ENCODE measurements around the gene SLK. TPM values are rescaled to one million over a fixed set of nuclear protein-coding genes. Genes with fewer than 3 reads are reported as not detected.

Gene SLK
- total and polyA plus RNA-seq, 2 of the 4 experiments (the other 2 are of a cell fraction): 8.1 to 21.5 TPM

GRCh38 chr10:104018471-104018870 lies 51.5 kb downstream of the SLK start:
- H3K4me2 ChIP-seq (ENCODE audit: low read depth, low read length): no peak overlapping the region
- no peak overlapping the region for H3K27ac ChIP-seq (ENCODE audit: insufficient read depth, low read length)
- no peak overlapping the region for H4K5ac ChIP-seq (ENCODE audit: low read depth, low read length)
- TF ChIP-seq NFE2L2 (IDR thresholded peaks at IDR 0.05; ENCODE audit: low read depth, low read length) (no peak), POLR2A (IDR thresholded peaks at IDR 0.05; ENCODE audit: low read depth, low read length) (no peak), CHD1 (IDR thresholded peaks at IDR 0.05; ENCODE audit: low read depth, low read length) (no peak), BHLHE40 (IDR thresholded peaks at IDR 0.05; ENCODE audit: low read depth, low read length) (no peak), FOS (IDR thresholded peaks at IDR 0.05; ENCODE audit: low read depth, low read length) (no peak), CEBPB (IDR thresholded peaks at IDR 0.05; ENCODE audit: low read depth, low read length) (no peak), SMC3 (IDR thresholded peaks at IDR 0.05; ENCODE audit: low read depth, low read length) (no peak)
- TF ChIP-seq, protein P1, sequence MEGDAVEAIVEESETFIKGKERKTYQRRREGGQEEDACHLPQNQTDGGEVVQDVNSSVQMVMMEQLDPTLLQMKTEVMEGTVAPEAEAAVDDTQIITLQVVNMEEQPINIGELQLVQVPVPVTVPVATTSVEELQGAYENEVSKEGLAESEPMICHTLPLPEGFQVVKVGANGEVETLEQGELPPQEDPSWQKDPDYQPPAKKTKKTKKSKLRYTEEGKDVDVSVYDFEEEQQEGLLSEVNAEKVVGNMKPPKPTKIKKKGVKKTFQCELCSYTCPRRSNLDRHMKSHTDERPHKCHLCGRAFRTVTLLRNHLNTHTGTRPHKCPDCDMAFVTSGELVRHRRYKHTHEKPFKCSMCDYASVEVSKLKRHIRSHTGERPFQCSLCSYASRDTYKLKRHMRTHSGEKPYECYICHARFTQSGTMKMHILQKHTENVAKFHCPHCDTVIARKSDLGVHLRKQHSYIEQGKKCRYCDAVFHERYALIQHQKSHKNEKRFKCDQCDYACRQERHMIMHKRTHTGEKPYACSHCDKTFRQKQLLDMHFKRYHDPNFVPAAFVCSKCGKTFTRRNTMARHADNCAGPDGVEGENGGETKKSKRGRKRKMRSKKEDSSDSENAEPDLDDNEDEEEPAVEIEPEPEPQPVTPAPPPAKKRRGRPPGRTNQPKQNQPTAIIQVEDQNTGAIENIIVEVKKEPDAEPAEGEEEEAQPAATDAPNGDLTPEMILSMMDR (conservative IDR thresholded peaks at IDR 0.05; ENCODE audit: low read depth, low read length): no peak
- no peak overlapping the region for H3K4ac ChIP-seq (ENCODE audit: low read depth, low read length)
- no peaks in the 10 kb centered on the region for H3K4me1 ChIP-seq (ENCODE audit: control insufficient read depth, insufficient read depth, low read length)
- no peaks in the 10 kb centered on the region for H3K9me3 ChIP-seq (ENCODE audit: control insufficient read depth, insufficient read depth, low read length)
- no peak overlapping the region for H2BK20ac ChIP-seq (ENCODE audit: low read depth, low read length)
- no CpG with 5 or more reads among the region's 6 CpGs for WGBS, 2 experiments (ENCODE audit: extremely low coverage in 2 of 2, insufficient read length in 1 of 2)
- no peak overlapping the region for H4K8ac ChIP-seq (ENCODE audit: low read depth in 2 of 2, low read length in 2 of 2)
- H2AK9ac ChIP-seq (replicated peaks; ENCODE audit: low read depth, low read length, poor library complexity): no peak overlapping the region
- dilution Hi-C loops (cut with HindIII; ENCODE audit: low sequenced_read_pairs, unreplicated experiment) (no loop called here), in situ Hi-C loops (cut with MboI; ENCODE audit: low sequenced_read_pairs) (loop anchor here (25.0 kb wide), 1 partner anchor 306 kb away; no protein-coding TSS in a partner anchor), intact Hi-C loops (cut with micrococcal nuclease) (no loop called here)
- no peak overlapping the region for H4K91ac ChIP-seq (ENCODE audit: insufficient read depth, low read depth, low read length)
- DNase-seq (no peak), ATAC-seq (ENCODE audit: low read depth) (no peak)
- no peak overlapping the region for H2BK5ac ChIP-seq (ENCODE audit: low read depth, low read length, poor library complexity, severe bottlenecking)
- H3K56ac ChIP-seq (ENCODE audit: extremely low read depth, insufficient read depth, low read length): no peak overlapping the region
- peaks cover 28% of the 10 kb centered on the region for H3K36me3 ChIP-seq (ENCODE audit: control insufficient read depth, insufficient read depth, low read length)
- H4K20me1 ChIP-seq (ENCODE audit: insufficient read depth, low read length): no peaks in the 10 kb centered on the region
- H3K27me3 ChIP-seq (ENCODE audit: control insufficient read depth, insufficient read depth, low read length): no peaks in the 10 kb centered on the region
- H2BK15ac ChIP-seq (ENCODE audit: low read depth, low read length): no peak overlapping the region
- no TSS peak for BruUV-seq (replicated peaks)
- no peak overlapping the region for H3K18ac ChIP-seq (ENCODE audit: low read depth, low read length)
- no peak overlapping the region for H3K9ac ChIP-seq (ENCODE audit: low read depth, low read length)
- no peak overlapping the region for H2AK5ac ChIP-seq (ENCODE audit: low read depth, low read length)
- peaks cover 3% of the 10 kb centered on the region; the same call in 1 of the 2 replicates for H3K9me1 ChIP-seq (ENCODE audit: insufficient read depth, low read length)
- no peak overlapping the region for H2AFZ ChIP-seq (replicated peaks; ENCODE audit: low read length, poor library complexity)
- no peak overlapping the region for H2BK120ac ChIP-seq (ENCODE audit: low read depth, low read length)
- POLR2A ChIA-PET (ENCODE audit: unreplicated experiment): interaction anchor here (0.6 kb wide), 1 partner anchor 11 kb away, joined by 3 read pairs; no protein-coding TSS in a partner anchor
- CTCF ChIA-PET: no interaction called here
- H3K23ac ChIP-seq (ENCODE audit: low read depth, low read length): no peak overlapping the region
- H3K79me1 ChIP-seq (ENCODE audit: low read depth in 1 of 2, low read length in 2 of 2): peaks cover 2 to 11% of the 10 kb centered on the region in 2 experiments; a peak in 2 of 4 replicates
- no peak overlapping the region for H3K4me3 ChIP-seq (ENCODE audit: insufficient read depth, low read depth, low read length)
- H3K14ac ChIP-seq (replicated peaks; ENCODE audit: low read depth, low read length): no peak overlapping the region

Data from IMR-90 (cell line).